MCF 10A (cell line): ENCODE results near the gene PBOV1. TPM values are rescaled to one million over a fixed set of nuclear protein-coding genes. Genes with fewer than 3 reads are reported as not detected.

Source experiments
- BruUV-seq: library from RNA; stranded (reverse); fragments of 400-500 nt; replicated peaks from 2 replicates; lab custom pipeline; 2021; lab: Mats Ljungman, UMichigan
- CTCF ChIA-PET: fragments of 300-600 bp; sonication (Branson Sonifier 250); formaldehyde crosslinking; extraction: SDS; loops from one replicate; lab custom pipeline; 2021; ENCODE audit warnings: antibody characterized with exemption, inconsistent platforms; lab: Yijun Ruan, JAX
- POLR2A ChIA-PET: fragments of 300-600, 350-650 bp; sonication (Branson Sonifier 250); formaldehyde crosslinking; extraction: SDS; loops from one replicate; lab custom pipeline; 2020; ENCODE audit warnings: antibody characterized with exemption, inconsistent platforms; lab: Yijun Ruan, JAX
- DNase-seq: peaks from one replicate; pipeline ENCODE4 v3.0.0-alpha.2; 2018; ENCODE audit not compliant: unreplicated experiment
- H3K27ac Mint-ChIP-seq: one replicate; pipeline ENCODE4 v1.8.0; 2022; ENCODE audit warnings: mild to moderate bottlenecking, low read depth, mixed read lengths; ENCODE audit not compliant: unreplicated experiment
- H3K27me3 Mint-ChIP-seq: one replicate; pipeline ENCODE4 v1.8.0; 2022; ENCODE audit warnings: mixed read lengths; ENCODE audit not compliant: insufficient read depth, unreplicated experiment
- H3K36me3 Mint-ChIP-seq: one replicate; pipeline ENCODE4 v1.8.0; 2022; ENCODE audit warnings: mild to moderate bottlenecking, moderate library complexity, mixed read lengths; ENCODE audit not compliant: insufficient read depth, unreplicated experiment
- H3K4me1 Mint-ChIP-seq: one replicate; pipeline ENCODE4 v1.8.0; 2022; ENCODE audit warnings: mixed read lengths; ENCODE audit not compliant: insufficient read depth, unreplicated experiment
- H3K4me3 Mint-ChIP-seq: one replicate; pipeline ENCODE4 v1.8.0; 2022; ENCODE audit warnings: mild to moderate bottlenecking, moderate library complexity, mixed read lengths; ENCODE audit not compliant: unreplicated experiment
- H3K9me3 Mint-ChIP-seq: one replicate; pipeline ENCODE4 v1.8.0; 2022; ENCODE audit warnings: mixed read lengths; ENCODE audit not compliant: unreplicated experiment
- CTCF ChIP-seq: fragments of 200-600 bp; IDR thresholded peaks from one replicate; pipeline ENCODE4 v1.8.0; 2022; ENCODE audit warnings: antibody characterized with exemption, mild to moderate bottlenecking; ENCODE audit not compliant: unreplicated experiment
- intact Hi-C: fragments of 100-400 bp; cut with micrococcal nuclease; formaldehyde crosslinking; loops from 2 replicates; pipeline ENCODE4 v1.14.1; 2022
- total RNA-seq: library from RNA; stranded (reverse); gene quantifications from 2 replicates; pipeline ENCODE4 v1.2.3, GENCODE V29; 2022

PBOV1 gene
- total RNA-seq, 1 experiment from 2014 or later = not detected

GRCh38 chr6:138242987-138243592, 24.8 kb upstream of the PBOV1 start:
- BruUV-seq = no TSS peak
- intact Hi-C loops = no loop called here

DNA sequence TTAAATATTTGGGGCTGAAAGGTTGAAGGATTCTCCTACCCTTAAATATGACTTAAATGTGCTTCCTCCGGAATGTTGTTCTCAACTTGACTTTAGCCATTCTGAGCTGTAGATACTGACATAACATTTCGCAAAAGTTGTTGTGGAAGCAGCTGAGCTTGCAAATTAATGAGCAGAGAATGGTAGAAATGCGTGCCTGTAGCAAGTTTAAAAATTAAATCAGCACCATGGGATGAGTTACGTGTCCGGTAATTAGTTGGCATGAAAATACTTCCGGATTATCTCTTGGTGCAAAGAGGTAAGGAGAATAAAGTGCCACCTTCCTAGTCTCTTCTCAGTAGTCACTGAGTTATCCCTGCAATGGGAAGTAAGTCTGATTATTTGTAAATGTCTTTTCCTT, 23.6 kb upstream of the PBOV1 start:
- Mint-ChIP-seq H3K4me1 (peaks cover 6% of the 10 kb centered on the region), H3K27ac (no peak overlapping the region), H3K4me3 (no peak overlapping the region), H3K27me3 (no peaks in the 10 kb centered on the region), H3K36me3 (no peaks in the 10 kb centered on the region), H3K9me3 (no peaks in the 10 kb centered on the region)
- ChIA-PET CTCF (interaction anchor here (1.2 kb wide), 1 partner anchor 267 kb away, joined by 3 read pairs; no protein-coding TSS in a partner anchor), POLR2A (no interaction called here)
- DNase-seq = no peak
- no peak for TF ChIP-seq CTCF
- BruUV-seq = no TSS peak
- intact Hi-C loops = no loop called here

More at GRCh38 chr6:138242987-138243592, 24.8 kb upstream of the PBOV1 start:
- DNase-seq = peak; percentile 12
- H3K4me3 Mint-ChIP-seq = no peak overlapping the region
- no peaks in the 10 kb centered on the region for H3K36me3 Mint-ChIP-seq
- POLR2A ChIA-PET = interaction anchor here (0.6 to 0.7 kb wide), 2 partner anchors 9 to 36 kb away, joined by 3 to 4 read pairs; no protein-coding TSS in a partner anchor
- H3K27ac Mint-ChIP-seq = no peak overlapping the region
- no peak for TF ChIP-seq CTCF
- peaks cover 6% of the 10 kb centered on the region for H3K4me1 Mint-ChIP-seq
- CTCF ChIA-PET = interaction anchor here (0.7 kb wide), 1 partner anchor 74 kb away, joined by 3 read pairs; no protein-coding TSS in a partner anchor
- H3K27me3 Mint-ChIP-seq = no peaks in the 10 kb centered on the region
- H3K9me3 Mint-ChIP-seq = no peaks in the 10 kb centered on the region

DNA sequence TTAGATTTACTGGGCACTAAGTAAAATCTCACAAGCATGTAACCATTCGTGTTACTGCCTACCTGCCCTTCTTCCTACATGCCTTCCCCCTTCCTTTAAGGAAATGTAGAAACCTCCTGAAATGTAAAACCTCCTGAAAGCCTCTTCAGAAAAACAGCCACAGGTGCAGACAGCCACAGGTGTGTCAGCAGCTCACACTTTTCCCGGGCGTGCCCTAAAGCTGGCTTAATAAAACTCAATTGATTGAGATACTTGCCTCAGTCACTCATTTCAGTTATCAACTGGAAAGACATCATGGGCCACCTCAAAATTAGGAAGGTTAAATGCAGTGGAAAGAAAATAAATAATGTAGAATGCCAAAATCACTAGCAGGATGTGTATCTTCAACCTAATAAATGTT, 23.1 kb upstream of the PBOV1 start:
- POLR2A ChIA-PET = no interaction called here
- CTCF ChIA-PET = interaction anchor here (1.2 kb wide), 1 partner anchor 268 kb away, joined by 3 read pairs; no protein-coding TSS in a partner anchor
- intact Hi-C loops = no loop called here
- Mint-ChIP-seq H3K27ac (no peak overlapping the region), H3K4me3 (no peak overlapping the region), H3K36me3 (no peaks in the 10 kb centered on the region), H3K9me3 (no peaks in the 10 kb centered on the region), H3K27me3 (no peaks in the 10 kb centered on the region), H3K4me1 (peaks cover 6% of the 10 kb centered on the region)
- no peak for TF ChIP-seq CTCF
- no TSS peak for BruUV-seq
- DNase-seq = no peak

GRCh38 chr6:138240476-138241245, 22.4 kb upstream of the PBOV1 start:
- intact Hi-C loops = no loop called here
- Mint-ChIP-seq H3K27ac (no peak overlapping the region), H3K27me3 (no peaks in the 10 kb centered on the region), H3K4me3 (no peak overlapping the region), H3K4me1 (peaks cover 6% of the 10 kb centered on the region), H3K9me3 (no peaks in the 10 kb centered on the region), H3K36me3 (no peaks in the 10 kb centered on the region)
- no peak for TF ChIP-seq CTCF
- ChIA-PET CTCF (no interaction called here), POLR2A (no interaction called here)
- DNase-seq = no peak
- no TSS peak for BruUV-seq
